ENCODE data around the gene KIF5B. TPM values are rescaled to one million over a fixed set of nuclear protein-coding genes. Genes with fewer than 3 reads are reported as not detected.
"Not testable (repeated sequence)": the region's sequence is repeated elsewhere in the genome, so short reads cannot be mapped to it uniquely, and the experiment has no call there.

KIF5B gene
- total RNA-seq, 1 donor from 2014 or later: 95.4 TPM

- peaks cover 52% of the 10 kb centered on the region for H3K4me1 Mint-ChIP-seq
These were observed 618 bp downstream of the KIF5B start for GRCh38 chr10:32055478-32056135.

GRCh38 chr10:32054094-32054493, 2.1 kb downstream of the KIF5B start:
- Mint-ChIP-seq H3K27ac (ENCODE audit: unreplicated experiment) (peak overlapping the region; percentile 99), H3K9me3 (no peaks in the 10 kb centered on the region), H3K36me3 (ENCODE audit: low read depth) (peaks cover 2% of the 10 kb centered on the region), H3K4me1 (peaks cover 67% of the 10 kb centered on the region), H3K4me3 (peak overlapping the region; percentile 99), H3K27me3 (ENCODE audit: low read depth) (no peaks in the 10 kb centered on the region)
- no peak for TF ChIP-seq CTCF (conservative IDR thresholded peaks at IDR 0.05)
- DNase-seq (ENCODE audit: low read depth, low spot score): no peak

More at GRCh38 chr10:32055478-32056135, 618 bp downstream of the KIF5B start:
- Mint-ChIP-seq H3K4me3 (peak overlapping the region; percentile 99), H3K9me3 (no peaks in the 10 kb centered on the region), H3K36me3 (ENCODE audit: low read depth) (peaks cover 2% of the 10 kb centered on the region), H3K27ac (ENCODE audit: unreplicated experiment) (peak overlapping the region; percentile 99), H3K27me3 (ENCODE audit: low read depth) (no peaks in the 10 kb centered on the region)
- TF ChIP-seq CTCF (conservative IDR thresholded peaks at IDR 0.05): no peak
- peak; percentile 57 for DNase-seq (ENCODE audit: low read depth, low spot score)

- Mint-ChIP-seq H3K4me3 (peak overlapping the region; percentile 99), H3K4me1 (peaks cover 69% of the 10 kb centered on the region)
- not testable (repeated sequence) for H3K27me3 Mint-ChIP-seq (ENCODE audit: low read depth); H3K36me3 Mint-ChIP-seq (ENCODE audit: low read depth); H3K9me3 Mint-ChIP-seq; DNase-seq (ENCODE audit: low read depth, low spot score); H3K27ac Mint-ChIP-seq (ENCODE audit: unreplicated experiment)
These were observed 2.8 kb downstream of the KIF5B start for GRCh38 chr10:32053392-32053791.

- no peak for DNase-seq (ENCODE audit: low read depth, low spot score)
- peaks cover 9% of the 10 kb centered on the region for H3K36me3 Mint-ChIP-seq (ENCODE audit: low read depth)
- no peak for TF ChIP-seq CTCF (conservative IDR thresholded peaks at IDR 0.05)
- H3K4me3 Mint-ChIP-seq: peak overlapping the region; percentile 14
- H3K27me3 Mint-ChIP-seq (ENCODE audit: low read depth): no peaks in the 10 kb centered on the region
- H3K9me3 Mint-ChIP-seq: no peaks in the 10 kb centered on the region
- H3K27ac Mint-ChIP-seq (ENCODE audit: unreplicated experiment): no peak overlapping the region
- H3K4me1 Mint-ChIP-seq: peaks cover 71% of the 10 kb centered on the region
These were observed 4.3 kb downstream of the KIF5B start for GRCh38 chr10:32051926-32052325.

- H3K36me3 Mint-ChIP-seq (ENCODE audit: low read depth): peaks cover 12% of the 10 kb centered on the region
- H3K27ac Mint-ChIP-seq (ENCODE audit: unreplicated experiment): peak overlapping the region; percentile 58
- DNase-seq (ENCODE audit: low read depth, low spot score): no peak
- H3K4me3 Mint-ChIP-seq: peak overlapping the region; percentile 58
- H3K4me1 Mint-ChIP-seq: peaks cover 63% of the 10 kb centered on the region
- H3K27me3 Mint-ChIP-seq (ENCODE audit: low read depth): no peaks in the 10 kb centered on the region
- no peak for TF ChIP-seq CTCF (conservative IDR thresholded peaks at IDR 0.05)
- no peaks in the 10 kb centered on the region for H3K9me3 Mint-ChIP-seq
These were observed 6.0 kb downstream of the KIF5B start for GRCh38 chr10:32050177-32050576.

- Mint-ChIP-seq H3K36me3 (ENCODE audit: low read depth) (peaks cover 12% of the 10 kb centered on the region), H3K27ac (ENCODE audit: unreplicated experiment) (peak overlapping the region; percentile 1), H3K4me1 (peaks cover 54% of the 10 kb centered on the region), H3K4me3 (no peak overlapping the region), H3K9me3 (no peaks in the 10 kb centered on the region), H3K27me3 (ENCODE audit: low read depth) (no peaks in the 10 kb centered on the region)
- no peak for TF ChIP-seq CTCF (conservative IDR thresholded peaks at IDR 0.05)
- DNase-seq (ENCODE audit: low read depth, low spot score): no peak
These were observed 7.1 kb downstream of the KIF5B start for GRCh38 chr10:32049113-32049512.

Measured in neural crest cell (in vitro differentiated cells).